AG09319 (cell line): ENCODE data around the gene CNN2.

Source experiments
- DNase-seq: peaks from one replicate; pipeline ENCODE4 v3.0.0-alpha.2; 2010; ENCODE audit warnings: low read depth; ENCODE audit errors: extremely low read depth
- CTCF ChIP-seq: IDR thresholded peaks from 2 replicates; pipeline ENCODE4 v1.5.1; 2011; ENCODE audit warnings: low read depth, mild to moderate bottlenecking, inconsistent platforms, low read length, moderate library complexity

CNN2 gene

GRCh38 chr19:1082165-1082927 is 55.9 kb downstream of the CNN2 start:
- DNase-seq = no peak
- TF ChIP-seq CTCF = no peak

- no peak for DNase-seq
- no peak for TF ChIP-seq CTCF
Observed at GRCh38 chr19:1082928-1083816, 56.8 kb downstream of the CNN2 start.

- no peak for TF ChIP-seq CTCF
- DNase-seq = no peak
Observed at GRCh38 chr19:1084024-1084868, 57.8 kb downstream of the CNN2 start.

- DNase-seq = no peak
- no peak for TF ChIP-seq CTCF
Observed at GRCh38 chr19:1085053-1085658, 58.7 kb downstream of the CNN2 start.

GRCh38 chr19:1085676-1086442 is 59.5 kb downstream of the CNN2 start:
- TF ChIP-seq CTCF = no peak
- DNase-seq = no peak

GRCh38 chr19:1086613-1087012 is 60.2 kb downstream of the CNN2 start:
- no peak for TF ChIP-seq CTCF
- no peak for DNase-seq
